ENCODE measurements around the gene RNFT1.
A peak's percentile ranks its signal among the peaks of the same experiment; 100 is the strongest.
"Not testable (repeated sequence)": the region's sequence is repeated elsewhere in the genome, so short reads cannot be mapped to it uniquely, and the experiment has no call there.

RNFT1 gene

GRCh38 chr17:59933317-59933716 is 31.2 kb downstream of the RNFT1 start:
- FAIRE-seq; DNase-seq (ENCODE audit: extremely low spot score, insufficient read length, low read depth): not testable (repeated sequence)

GRCh38 chr17:59930768-59931167 is 33.8 kb downstream of the RNFT1 start:
- not testable (repeated sequence) for DNase-seq (ENCODE audit: extremely low spot score, insufficient read length, low read depth); FAIRE-seq

GRCh38 chr17:59930121-59930520 is 34.4 kb downstream of the RNFT1 start:
- DNase-seq (ENCODE audit: extremely low spot score, insufficient read length, low read depth); FAIRE-seq: not testable (repeated sequence)

- not testable (repeated sequence) for FAIRE-seq
Observed at GRCh38 chr17:59920637-59921036, 43.9 kb downstream of the RNFT1 start.

GRCh38 chr17:59916446-59916845 is 48.1 kb downstream of the RNFT1 start:
- no peak for FAIRE-seq
- DNase-seq (ENCODE audit: extremely low spot score, insufficient read length, low read depth), result no peak

More at GRCh38 chr17:59920637-59921036, 43.9 kb downstream of the RNFT1 start:
- not testable (repeated sequence) for DNase-seq (ENCODE audit: extremely low spot score, insufficient read length, low read depth)

- DNase-seq (ENCODE audit: extremely low spot score, insufficient read length, low read depth) (no peak), FAIRE-seq (peak; percentile 56)
Observed at GRCh38 chr17:59914274-59914854, 50.2 kb downstream of the RNFT1 start.

GRCh38 chr17:59907467-59907866 is 57.1 kb downstream of the RNFT1 start:
- no peak for FAIRE-seq
- no peak for DNase-seq (ENCODE audit: extremely low spot score, insufficient read length, low read depth)

GRCh38 chr17:59903455-59903854 is 61.1 kb downstream of the RNFT1 start:
- no peak for FAIRE-seq
- DNase-seq (ENCODE audit: extremely low spot score, insufficient read length, low read depth), result no peak
